Keratinocyte (primary cell): ENCODE results near the gene SLC22A3.

Source experiments
- EZH2 ChIP-seq: IDR thresholded peaks from one replicate; pipeline ENCODE4 v1.6.1; 2012; ENCODE audit warnings: inconsistent platforms, mild to moderate bottlenecking, low read length, moderate library complexity
- TF ChIP-seq, protein P1 (sequence below), 3 experiments: IDR thresholded peaks in 1 of 3; conservative IDR thresholded peaks in 1 of 3; optimal IDR thresholded peaks in 1 of 3; 2 replicates in 2 of 3; 3 replicates in 1 of 3; pipeline versions ENCODE3 to v1.5.1; 2011; ENCODE audit warnings: low read length in 3 of 3, mild to moderate bottlenecking in 3 of 3, moderate library complexity in 2 of 3, control low read depth in 1 of 3, inconsistent platforms in 1 of 3; ENCODE audit not compliant: insufficient read depth in 2 of 3; ENCODE audit errors: extremely low read depth in 1 of 3

DNA sequence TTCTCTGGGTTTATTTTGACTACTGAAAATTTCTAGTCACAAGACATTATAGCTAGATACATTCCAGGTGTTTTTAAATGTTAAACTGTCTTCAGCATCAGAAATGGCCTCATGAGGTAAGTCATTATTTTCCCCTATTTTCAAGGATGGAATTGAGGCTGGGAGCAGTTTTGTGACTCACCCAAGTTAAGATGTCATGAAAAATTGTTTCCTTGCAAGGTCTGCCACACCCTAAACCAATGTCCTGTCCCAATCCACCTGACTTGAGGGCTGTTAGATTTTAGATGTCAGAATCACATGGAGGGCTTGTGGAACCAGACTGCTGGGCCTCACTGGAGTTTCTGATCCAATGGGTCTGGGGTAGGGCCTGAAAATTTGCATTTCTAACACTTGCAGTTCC lies 16.9 kb downstream of the SLC22A3 start:
- TF ChIP-seq, protein P1, sequence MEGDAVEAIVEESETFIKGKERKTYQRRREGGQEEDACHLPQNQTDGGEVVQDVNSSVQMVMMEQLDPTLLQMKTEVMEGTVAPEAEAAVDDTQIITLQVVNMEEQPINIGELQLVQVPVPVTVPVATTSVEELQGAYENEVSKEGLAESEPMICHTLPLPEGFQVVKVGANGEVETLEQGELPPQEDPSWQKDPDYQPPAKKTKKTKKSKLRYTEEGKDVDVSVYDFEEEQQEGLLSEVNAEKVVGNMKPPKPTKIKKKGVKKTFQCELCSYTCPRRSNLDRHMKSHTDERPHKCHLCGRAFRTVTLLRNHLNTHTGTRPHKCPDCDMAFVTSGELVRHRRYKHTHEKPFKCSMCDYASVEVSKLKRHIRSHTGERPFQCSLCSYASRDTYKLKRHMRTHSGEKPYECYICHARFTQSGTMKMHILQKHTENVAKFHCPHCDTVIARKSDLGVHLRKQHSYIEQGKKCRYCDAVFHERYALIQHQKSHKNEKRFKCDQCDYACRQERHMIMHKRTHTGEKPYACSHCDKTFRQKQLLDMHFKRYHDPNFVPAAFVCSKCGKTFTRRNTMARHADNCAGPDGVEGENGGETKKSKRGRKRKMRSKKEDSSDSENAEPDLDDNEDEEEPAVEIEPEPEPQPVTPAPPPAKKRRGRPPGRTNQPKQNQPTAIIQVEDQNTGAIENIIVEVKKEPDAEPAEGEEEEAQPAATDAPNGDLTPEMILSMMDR (optimal IDR thresholded peaks at IDR 0.05 in 1 of 3, IDR thresholded peaks at IDR 0.05 in 1 of 3, conservative IDR thresholded peaks at IDR 0.05 in 1 of 3; ENCODE audit: extremely low read depth in 1 of 3, insufficient read depth in 2 of 3, low read length in 3 of 3), result no peak
- no peak for TF ChIP-seq EZH2
